GM21390 (cell line): ENCODE results near the gene PEPD.

ENCODE experiments used
- ATAC-seq: cut with Tn5 transposase; IDR thresholded peaks from one replicate; pipeline ENCODE4 v1.9.1; 2021; ENCODE audit not compliant: unreplicated experiment

Gene PEPD

GRCh38 chr19:33427801-33428626 lies 93.6 kb downstream of the PEPD start:
- no peak for ATAC-seq

GRCh38 chr19:33426621-33427361 lies 94.8 kb downstream of the PEPD start:
- ATAC-seq, result no peak

GRCh38 chr19:33424181-33424580 lies 97.4 kb downstream of the PEPD start:
- no peak for ATAC-seq

GRCh38 chr19:33422369-33423180 lies 99.0 kb downstream of the PEPD start:
- no peak for ATAC-seq

GRCh38 chr19:33421368-33421767 lies 100.2 kb downstream of the PEPD start:
- no peak for ATAC-seq

GRCh38 chr19:33420821-33421220 lies 100.8 kb downstream of the PEPD start:
- no peak for ATAC-seq

- ATAC-seq, result no peak
These were observed 101.8 kb downstream of the PEPD start for GRCh38 chr19:33419788-33420130.

GRCh38 chr19:33418871-33419787 lies 102.5 kb downstream of the PEPD start:
- no peak for ATAC-seq

- no peak for ATAC-seq
These were observed 103.1 kb downstream of the PEPD start for GRCh38 chr19:33418461-33418860.

- no peak for ATAC-seq
These were observed 103.8 kb downstream of the PEPD start for GRCh38 chr19:33417751-33418150.

GRCh38 chr19:33416307-33417215 lies 105.0 kb downstream of the PEPD start:
- ATAC-seq, result no peak

GRCh38 chr19:33414667-33415605 lies 106.7 kb downstream of the PEPD start:
- no peak for ATAC-seq

GRCh38 chr19:33413868-33414666 lies 107.5 kb downstream of the PEPD start:
- no peak for ATAC-seq

GRCh38 chr19:33413426-33413725 lies 108.2 kb downstream of the PEPD start:
- ATAC-seq, result no peak

GRCh38 chr19:33412601-33413425 lies 108.8 kb downstream of the PEPD start:
- no peak for ATAC-seq

- ATAC-seq, result no peak
These were observed 109.9 kb downstream of the PEPD start for GRCh38 chr19:33411621-33412180.
